GM13977 (cell line): ENCODE results near the gene SHANK1.
"Not testable (repeated sequence)": the region's sequence is repeated elsewhere in the genome, so short reads cannot be mapped to it uniquely, and the experiment has no call there.

ENCODE experiments used
- DNase-seq: peaks from one replicate; pipeline ENCODE4 v3.0.0; 2012; ENCODE audit warnings: low spot score
- CTCF ChIP-seq: IDR thresholded peaks from 2 replicates; pipeline ENCODE4 v1.5.1; 2012; ENCODE audit warnings: mild to moderate bottlenecking, control low read depth; ENCODE audit not compliant: insufficient read depth; ENCODE audit errors: extremely low read depth, missing control alignments
- in situ Hi-C: fragments of 300-500 bp; cut with MboI; formaldehyde crosslinking; loops from one replicate; pipeline ENCODE4 v1.12.0; 2022; ENCODE audit warnings: low sequenced_read_pairs, low pct_unique_long_range_greater_than_20kb, mixed read lengths, inconsistent platforms; ENCODE audit not compliant: unreplicated experiment

SHANK1 gene

GRCh38 chr19:50719566-50719965, at the start of gene SHANK1:
Gene SHANK1, minus strand, starts transcription at chr19:50719802. Its CDS starts 2,883 bp downstream, at chr19:50716919.
- no peak for TF ChIP-seq CTCF
- in situ Hi-C loops, result no loop called here
- no peak for DNase-seq

DNA sequence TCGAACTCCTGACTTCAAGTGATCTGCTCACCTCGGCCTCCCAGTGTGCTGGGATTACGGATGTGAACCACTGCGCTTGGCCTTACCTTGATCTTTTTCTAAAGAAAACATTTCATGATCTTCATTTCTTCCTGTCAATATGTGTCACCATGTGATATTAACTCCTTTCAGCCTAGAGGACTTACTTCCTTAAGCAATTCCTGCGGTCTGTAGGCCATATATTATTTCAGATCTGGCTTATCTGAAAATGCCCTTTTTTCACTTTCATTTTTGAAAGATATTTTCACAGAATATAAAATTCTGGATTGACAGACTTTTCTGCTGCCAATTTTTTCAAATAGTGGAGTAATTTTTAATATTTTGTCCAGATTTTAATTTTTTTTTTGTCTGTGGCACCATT, 48.7 kb upstream of the SHANK1 start:
- no peak for DNase-seq
- in situ Hi-C loops, result no loop called here
- no peak for TF ChIP-seq CTCF

- in situ Hi-C loops, DNase-seq: not testable (repeated sequence)
Observed at GRCh38 chr19:50767263-50767662, 47.7 kb upstream of the SHANK1 start.

GRCh38 chr19:50766746-50767145, 47.1 kb upstream of the SHANK1 start:
- in situ Hi-C loops, DNase-seq: not testable (repeated sequence)

- no peak for TF ChIP-seq CTCF
- in situ Hi-C loops, result no loop called here
- no peak for DNase-seq
Observed at GRCh38 chr19:50764409-50764808, 44.8 kb upstream of the SHANK1 start.

DNA sequence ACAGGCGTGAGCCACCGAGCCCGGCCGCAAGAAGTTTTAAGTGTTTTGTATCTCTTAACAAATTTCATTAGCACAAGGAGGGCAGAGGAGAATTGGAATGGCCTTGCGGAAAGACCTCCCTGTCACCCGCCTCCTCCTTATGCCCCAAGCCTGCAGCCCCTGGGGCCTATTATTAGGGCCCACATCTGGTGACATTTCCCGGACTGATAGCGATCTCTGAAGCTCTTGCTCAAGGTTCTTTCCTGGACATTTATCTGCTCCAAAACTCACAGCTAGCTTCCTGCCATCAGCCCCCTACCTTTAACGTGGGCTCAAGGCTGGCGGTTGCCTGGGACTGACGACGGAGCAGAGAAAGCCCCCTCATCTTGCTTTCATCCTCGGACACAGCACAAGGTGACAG, 43.9 kb upstream of the SHANK1 start:
- DNase-seq, in situ Hi-C loops: not testable (repeated sequence)

DNA sequence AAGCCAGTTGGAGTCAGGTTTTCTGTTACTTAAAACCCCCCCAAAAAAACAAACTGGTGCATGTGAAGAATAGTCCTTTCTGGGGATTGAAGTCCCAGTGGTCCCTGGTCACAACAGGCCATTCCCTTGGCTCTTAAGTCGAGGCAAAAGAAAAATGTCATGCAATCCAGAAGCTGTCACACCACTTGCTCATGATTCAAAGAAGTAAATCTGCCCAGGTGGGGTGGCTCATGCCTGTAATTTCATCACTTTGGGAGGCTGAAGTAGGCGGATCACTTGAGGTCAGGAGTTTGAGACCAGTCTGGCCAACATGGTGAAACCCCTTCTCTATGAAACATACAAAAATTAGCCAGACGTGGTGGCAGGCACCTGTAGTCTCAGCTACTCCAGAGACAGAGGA, 41.9 kb upstream of the SHANK1 start:
- DNase-seq, in situ Hi-C loops: not testable (repeated sequence)

DNA sequence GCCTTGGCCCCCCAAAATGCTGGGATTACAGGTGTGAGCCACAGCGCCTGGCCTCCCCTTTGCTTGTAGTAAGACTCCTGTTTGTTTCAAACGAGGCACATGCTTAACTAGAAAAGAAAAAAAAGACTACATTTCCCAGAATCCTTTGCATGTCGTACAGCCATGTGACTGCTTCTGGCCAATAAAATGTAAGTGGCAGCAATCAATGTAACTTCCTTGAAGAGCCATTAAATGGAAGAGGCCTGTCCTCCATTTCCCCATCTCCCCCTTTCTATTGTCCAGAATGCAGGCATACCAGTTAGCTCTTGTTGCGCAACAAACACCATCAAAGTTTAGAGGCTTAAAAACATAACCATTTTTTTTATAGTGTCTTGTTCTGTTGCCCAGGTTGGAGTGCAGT, 40.3 kb upstream of the SHANK1 start:
- no peak for TF ChIP-seq CTCF
- in situ Hi-C loops, result no loop called here
- DNase-seq, result peak; percentile 46

- in situ Hi-C loops, result not testable (repeated sequence)
Observed at GRCh38 chr19:50759076-50759475, 39.5 kb upstream of the SHANK1 start.

GRCh38 chr19:50757624-50758023, 38.0 kb upstream of the SHANK1 start:
- in situ Hi-C loops, DNase-seq: not testable (repeated sequence)

More at GRCh38 chr19:50759076-50759475, 39.5 kb upstream of the SHANK1 start:
- not testable (repeated sequence) for DNase-seq

GRCh38 chr19:50756244-50756643, 36.6 kb upstream of the SHANK1 start:
- DNase-seq, in situ Hi-C loops: not testable (repeated sequence)
